HepG2 (cell line): ENCODE results near the gene ZDHHC19. TPM values are rescaled to one million over a fixed set of nuclear protein-coding genes. Genes with fewer than 3 reads are reported as not detected.
A peak's percentile ranks its signal among the peaks of the same experiment; 100 is the strongest.

Source experiments
- ATF4 ChIP-seq, 2 experiments: fragments of 450-650 bp in 1 of 2; sonication (generic) in 1 of 2; formaldehyde crosslinking; IDR thresholded peaks; 2 replicates each; pipeline versions ENCODE4 v1.5.0 to v1.8.0; 2020 to 2022; ENCODE audit warnings: mild to moderate bottlenecking in 1 of 2, missing genetic modification reagents in 1 of 2
- ATF5 ChIP-seq: sonication (generic); formaldehyde crosslinking; IDR thresholded peaks from 2 replicates; pipeline ENCODE4 v1.4.0; 2020; ENCODE audit warnings: mild to moderate bottlenecking, low read depth, missing genetic modification reagents
- CEBPB ChIP-seq: IDR thresholded peaks from 2 replicates; pipeline ENCODE4 v1.6.1; 2011; ENCODE audit warnings: low read depth, low read length, improper control_type of control experiment, borderline replicate concordance
- HNRNPH1 ChIP-seq: fragments of 200-400 bp; formaldehyde crosslinking; optimal IDR thresholded peaks from 2 replicates; pipeline ENCODE3; 2017; ENCODE audit warnings: mild to moderate bottlenecking, low read depth, low read length
- MEIS1 ChIP-seq: sonication (generic); formaldehyde crosslinking; IDR thresholded peaks from 2 replicates; pipeline ENCODE4 v1.9.0; 2021; ENCODE audit warnings: mild to moderate bottlenecking, missing genetic modification reagents, moderate library complexity, borderline replicate concordance
- NCOA2 ChIP-seq: sonication (generic); formaldehyde crosslinking; IDR thresholded peaks from 2 replicates; pipeline ENCODE4 v1.8.0; 2022; ENCODE audit warnings: inconsistent platforms
- NFRKB ChIP-seq: fragments of 450-650 bp; IDR thresholded peaks from 2 replicates; pipeline ENCODE4 v1.6.1; 2017
- NR0B2 ChIP-seq: sonication (generic); formaldehyde crosslinking; IDR thresholded peaks from 2 replicates; pipeline ENCODE4 v1.4.0; 2020; ENCODE audit warnings: mild to moderate bottlenecking, missing genetic modification reagents
- PTBP1 ChIP-seq: fragments of 200-400 bp; formaldehyde crosslinking; IDR thresholded peaks from 2 replicates; pipeline ENCODE4 v1.6.1; 2018; ENCODE audit warnings: low read length, low read depth; ENCODE audit not compliant: poor library complexity, severe bottlenecking
- SMARCC2 ChIP-seq: fragments of 450-650 bp; IDR thresholded peaks from 2 replicates; pipeline ENCODE4 v1.6.1; 2017; ENCODE audit warnings: antibody characterized with exemption, mild to moderate bottlenecking
- ZBTB49 ChIP-seq: sonication (generic); formaldehyde crosslinking; IDR thresholded peaks from 2 replicates; pipeline ENCODE4 v1.4.0; 2020; ENCODE audit warnings: missing genetic modification reagents, borderline replicate concordance
- ZNF567 ChIP-seq: sonication (generic); formaldehyde crosslinking; IDR thresholded peaks from 2 replicates; pipeline ENCODE4 v1.8.1; 2023; ENCODE audit warnings: mild to moderate bottlenecking, missing genetic modification reagents, borderline replicate concordance
- ZNF709 ChIP-seq: sonication (generic); formaldehyde crosslinking; IDR thresholded peaks from 2 replicates; pipeline ENCODE4 v1.5.0; 2020; ENCODE audit warnings: mild to moderate bottlenecking, missing genetic modification reagents
- ZNF749 ChIP-seq: sonication (generic); formaldehyde crosslinking; IDR thresholded peaks from 2 replicates; pipeline ENCODE4 v1.8.0; 2022; ENCODE audit warnings: mild to moderate bottlenecking, missing genetic modification reagents, moderate library complexity, borderline replicate concordance
- ZNF782 ChIP-seq: sonication (generic); formaldehyde crosslinking; IDR thresholded peaks from 2 replicates; pipeline ENCODE4 v1.4.0; 2020; ENCODE audit warnings: missing genetic modification reagents, mild to moderate bottlenecking, borderline replicate concordance
- polyA plus RNA-seq, 8 experiments: library from polyadenylated mRNA; depleted of rRNA in 3 of 8; stranded (reverse) in 7 of 8; unstranded in 1 of 8; fragments of >200 nt; fragmentation: Illumina TruSeq in 4 of 8; extraction: Trizol in 4 of 8; gene quantifications; 2 replicates each; pipeline versions ENCODE4 v1.2.1 to v1.2.3, GENCODE V29; 2011 to 2016; ENCODE audit warnings: low read depth in 4 of 8, missing spikeins in 1 of 8, mixed read lengths in 1 of 8; ENCODE audit not compliant: insufficient read depth in 1 of 8
- total RNA-seq, 5 experiments: library from RNA; depleted of rRNA; stranded (reverse); fragments of >200 nt; fragmentation: Illumina TruSeq; extraction: Trizol; gene quantifications; 2 replicates each; pipeline ENCODE4 v1.2.3, GENCODE V29; 2016; ENCODE audit warnings: low read depth in 1 of 5

The ZDHHC19 gene
- total and polyA plus RNA-seq, 2 of the 13 experiments (the other 11 are each of a cell fraction or from before 2014, with no cell fraction given), result 0.22 to 0.53 TPM

- no peak for TF ChIP-seq ZNF567 (CRISPR knock-in tag)
- no peak for TF ChIP-seq ATF5 (CRISPR knock-in tag)
- no peak for TF ChIP-seq ZBTB49
- TF ChIP-seq CEBPB, result peak; percentile 72; the same call in 1 of the 2 replicates
- TF ChIP-seq SMARCC2, result no peak
- no peak for TF ChIP-seq NFRKB
- TF ChIP-seq MEIS1, result no peak
- no peak for TF ChIP-seq NR0B2
- TF ChIP-seq HNRNPH1, result no peak
- TF ChIP-seq NCOA2 (CRISPR knock-in tag), result no peak
- TF ChIP-seq PTBP1, result no peak
- no peak for TF ChIP-seq ZNF749
- no peak for TF ChIP-seq ATF4 (CRISPR knock-in tag; IDR thresholded peaks at IDR 0.05)
- peak; percentile 69; the same call in 1 of the 2 replicates for TF ChIP-seq ZNF709 (CRISPR knock-in tag)
- no peak for TF ChIP-seq ZNF782 (CRISPR knock-in tag)
Observed at GRCh38 chr3:196163666-196164493, 47.3 kb downstream of the ZDHHC19 start (continued).
